Omental fat pad (tissue), 4 donors: ENCODE results near the gene DEPP1. TPM values are rescaled to one million over a fixed set of nuclear protein-coding genes. Genes with fewer than 3 reads are reported as not detected.
A peak's percentile ranks its signal among the peaks of the same experiment; 100 is the strongest.
"Not testable (repeated sequence)": the region's sequence is repeated elsewhere in the genome, so short reads cannot be mapped to it uniquely, and the experiment has no call there.

ENCODE experiments used
- ATAC-seq: fragments of 150-250 bp; one replicate; pipeline ENCODE4 v1.9.1; 2016; ENCODE audit warnings: mild to moderate bottlenecking, moderate library complexity; ENCODE audit not compliant: low FRiP score
- DNase-seq: peaks from one replicate; pipeline ENCODE4 v3.0.0-alpha.2; 2019; ENCODE audit warnings: low spot score
- CTCF ChIP-seq, 3 donors: fragments of 450-650 bp; IDR thresholded peaks; one replicate each; pipeline ENCODE4 v1.5.1; 2016 to 2017; ENCODE audit warnings: antibody characterized with exemption in 3 of 3, mild to moderate bottlenecking in 3 of 3, moderate library complexity in 2 of 3
- total RNA-seq, 4 donors: library from RNA; depleted of rRNA; stranded (reverse); fragments of >200 nt; gene quantifications; one replicate each; pipeline ENCODE4 v1.1.0, GENCODE V29; 2016

DEPP1 gene
- total RNA-seq, result 100 to 1,000 TPM; 181 to 740 (median 276) TPM

- ATAC-seq (peak; percentile 52), DNase-seq (peak; percentile 87)
- no peak for TF ChIP-seq CTCF (IDR thresholded peaks at IDR 0.05)
These were observed at the start of gene DEPP1 for GRCh38 chr10:44978570-44979280. Gene DEPP1, minus strand, starts transcription at chr10:44978809. Its CDS starts 779 bp downstream, at chr10:44978030.

GRCh38 chr10:45023426-45023825 is 44.8 kb upstream of the DEPP1 start:
- ATAC-seq (no peak), DNase-seq (no peak)
- TF ChIP-seq CTCF (IDR thresholded peaks at IDR 0.05), result no peak

GRCh38 chr10:45015590-45015989 is 37.0 kb upstream of the DEPP1 start:
- DNase-seq (no peak), ATAC-seq (no peak)
- no peak for TF ChIP-seq CTCF (IDR thresholded peaks at IDR 0.05)

GRCh38 chr10:45014557-45014956 is 35.9 kb upstream of the DEPP1 start:
- DNase-seq, ATAC-seq: not testable (repeated sequence)

- DNase-seq (no peak), ATAC-seq (peak; percentile 89)
- TF ChIP-seq CTCF (IDR thresholded peaks at IDR 0.05), result peak in 1 of 3 donors; percentile 65
These were observed 30.0 kb upstream of the DEPP1 start for GRCh38 chr10:45008524-45009161.

GRCh38 chr10:45006276-45007030 is 27.8 kb upstream of the DEPP1 start:
- DNase-seq (no peak), ATAC-seq (no peak)

More at GRCh38 chr10:45006276-45007030, 27.8 kb upstream of the DEPP1 start:
- TF ChIP-seq CTCF (IDR thresholded peaks at IDR 0.05), result no peak
